Liver (tissue), 9 donors: Measurements from ENCODE around the gene SUPT4H1. TPM values are rescaled to one million over a fixed set of nuclear protein-coding genes. Genes with fewer than 3 reads are reported as not detected.

ENCODE experiments used
- DNase-seq: peaks from one replicate; pipeline ENCODE4 v3.0.0-alpha.2; 2017; ENCODE audit warnings: low spot score
- H3K27ac ChIP-seq, 2 donors: one replicate each; pipeline ENCODE4 v1.7.0; 2013; ENCODE audit warnings: inconsistent platforms in 2 of 2, low read length in 2 of 2, control low read depth in 1 of 2, low read depth in 1 of 2, mild to moderate bottlenecking in 1 of 2
- H3K27me3 ChIP-seq, 4 donors: one replicate each; pipeline versions ENCODE4 v1.6.1 to v1.7.0; 2013; ENCODE audit warnings: low read length in 3 of 4, inconsistent platforms in 1 of 4, mild to moderate bottlenecking in 1 of 4, moderate library complexity in 1 of 4; ENCODE audit not compliant: control insufficient read depth in 4 of 4, insufficient read depth in 4 of 4
- H3K36me3 ChIP-seq, 4 donors: one replicate each; pipeline versions ENCODE4 v1.6.1 to v1.7.0; 2013; ENCODE audit warnings: low read length in 3 of 4, mild to moderate bottlenecking in 3 of 4, low read depth in 1 of 4, moderate library complexity in 1 of 4; ENCODE audit not compliant: control insufficient read depth in 4 of 4, insufficient read depth in 3 of 4
- H3K4me1 ChIP-seq, 4 donors: one replicate each; pipeline versions ENCODE4 v1.6.1 to v1.7.0; 2013; ENCODE audit warnings: low read length in 3 of 4, mild to moderate bottlenecking in 3 of 4, moderate library complexity in 1 of 4; ENCODE audit not compliant: control insufficient read depth in 4 of 4, insufficient read depth in 4 of 4
- H3K4me3 ChIP-seq, 3 donors: one replicate each; pipeline versions ENCODE4 v1.6.1 to v1.7.0; 2013; ENCODE audit warnings: low read length in 3 of 3, control low read depth in 1 of 3, low read depth in 1 of 3, mild to moderate bottlenecking in 1 of 3
- H3K9ac ChIP-seq, 2 donors: one replicate each; pipeline ENCODE4 v1.7.0; 2013; ENCODE audit warnings: low read length in 2 of 2, mild to moderate bottlenecking in 2 of 2, moderate library complexity in 2 of 2, control low read depth in 1 of 2, low read depth in 1 of 2
- H3K9me3 ChIP-seq, 4 donors: one replicate each; pipeline versions ENCODE4 v1.6.1 to v1.7.0; 2013; ENCODE audit warnings: low read length in 3 of 4; ENCODE audit not compliant: control insufficient read depth in 4 of 4
- ATF3 ChIP-seq: IDR thresholded peaks from 2 replicates; pipeline ENCODE4 v1.6.1; 2016; ENCODE audit warnings: antibody characterized with exemption
- CTCF ChIP-seq: fragments of 150-350 bp; IDR thresholded peaks from 2 replicates; pipeline ENCODE4 v1.5.1; 2017; ENCODE audit warnings: improper control_type of control experiment, low read depth, low read length; ENCODE audit not compliant: missing input control
- EGR1 ChIP-seq, 2 donors: IDR thresholded peaks; 2 replicates each; pipeline ENCODE4 v1.6.1; 2016 to 2018; ENCODE audit warnings: antibody characterized with exemption in 2 of 2, low read depth in 2 of 2
- FOXA1 ChIP-seq: IDR thresholded peaks from 2 replicates; pipeline ENCODE4 v1.6.1; 2016; ENCODE audit warnings: antibody characterized with exemption
- FOXA2 ChIP-seq: IDR thresholded peaks from 2 replicates; pipeline ENCODE4 v1.6.1; 2016; ENCODE audit warnings: antibody characterized with exemption
- GABPA ChIP-seq, 2 donors: IDR thresholded peaks in 1 of 2; conservative IDR thresholded peaks in 1 of 2; 2 replicates each; pipeline ENCODE4 v1.6.1; 2016; ENCODE audit warnings: antibody characterized with exemption in 2 of 2, mild to moderate bottlenecking in 1 of 2, moderate library complexity in 1 of 2
- HNF4A ChIP-seq, 2 donors: conservative IDR thresholded peaks; 2 replicates each; pipeline ENCODE4 v1.6.1; 2016; ENCODE audit warnings: antibody characterized with exemption in 2 of 2, mild to moderate bottlenecking in 2 of 2
- HNF4G ChIP-seq: IDR thresholded peaks from 2 replicates; pipeline ENCODE4 v1.6.1; 2016; ENCODE audit warnings: antibody characterized with exemption
- JUND ChIP-seq, 2 donors: IDR thresholded peaks; 2 replicates each; pipeline ENCODE4 v1.6.1; 2016; ENCODE audit warnings: antibody characterized with exemption in 2 of 2
- MAX ChIP-seq: IDR thresholded peaks from 2 replicates; pipeline ENCODE4 v1.6.1; 2016; ENCODE audit warnings: antibody characterized with exemption
- NR2F2 ChIP-seq: IDR thresholded peaks from 2 replicates; pipeline ENCODE4 v1.6.1; 2016; ENCODE audit warnings: antibody characterized with exemption
- RAD21 ChIP-seq, 2 donors: IDR thresholded peaks; 2 replicates each; pipeline ENCODE4 v1.6.1; 2016; ENCODE audit warnings: antibody characterized with exemption in 2 of 2, mild to moderate bottlenecking in 2 of 2
- REST ChIP-seq: IDR thresholded peaks from 2 replicates; pipeline ENCODE4 v1.6.1; 2016; ENCODE audit warnings: antibody characterized with exemption, mild to moderate bottlenecking
- RXRA ChIP-seq, 2 donors: IDR thresholded peaks; 2 replicates each; pipeline ENCODE4 v1.6.1; 2017 to 2018; ENCODE audit warnings: antibody characterized with exemption in 2 of 2, mild to moderate bottlenecking in 1 of 2
- SP1 ChIP-seq: IDR thresholded peaks from 2 replicates; pipeline ENCODE4 v1.6.1; 2018; ENCODE audit warnings: antibody characterized with exemption, mild to moderate bottlenecking
- TAF1 ChIP-seq: conservative IDR thresholded peaks from 2 replicates; pipeline ENCODE4 v1.6.1; 2016; ENCODE audit warnings: antibody characterized with exemption, mild to moderate bottlenecking
- YY1 ChIP-seq: IDR thresholded peaks from 2 replicates; pipeline ENCODE4 v1.6.1; 2016; ENCODE audit warnings: antibody characterized with exemption, mild to moderate bottlenecking
- ZBTB33 ChIP-seq: IDR thresholded peaks from 2 replicates; pipeline ENCODE4 v1.6.1; 2016; ENCODE audit warnings: antibody characterized with exemption
- WGBS: extraction: QIAGEN DNeasy Blood & Tissue Kit; methylation state at CpG from one replicate; pipeline ENCODE4 v1.1.7; 2013; 5-methylcytosine and 5-hydroxymethylcytosine counted together
- polyA plus RNA-seq, 2 donors: library from polyadenylated mRNA; stranded (reverse) in 1 of 2; unstranded in 1 of 2; fragments of 200-250 nt in 1 of 2; fragments of >200 nt in 1 of 2; fragmentation: Nextera tagmentation in 1 of 2; extraction: Ambion mirVana in 1 of 2; gene quantifications; one replicate each; pipeline versions ENCODE4 v1.2.1 to v1.2.3, GENCODE V29; 2013 to 2015
- total RNA-seq, 2 donors: library from RNA; depleted of rRNA; stranded (reverse); fragments of >200 nt; gene quantifications; one replicate each; pipeline ENCODE4 v1.2.3, GENCODE V29; 2014
- donor health status: healthy.
- donor health status: healthy.
- donor health status: healthy.
- donor health status: healthy.
- donor health status: healthy.

SUPT4H1 gene
- total and polyA plus RNA-seq, 4 donors = 23.3 to 59.1 (median 40.4) TPM

- no peaks in the 10 kb centered on the region for H3K36me3 ChIP-seq
- TF ChIP-seq REST (no peak), EGR1 (IDR thresholded peaks at IDR 0.05; ENCODE audit: low read depth in 2 of 2) (no peak), GABPA (IDR thresholded peaks at IDR 0.05 in 1 of 2, conservative IDR thresholded peaks at IDR 0.05 in 1 of 2) (no peak), FOXA2 (no peak), MAX (no peak), RAD21 (IDR thresholded peaks at IDR 0.05) (no peak), SP1 (no peak), JUND (IDR thresholded peaks at IDR 0.05) (no peak), RXRA (IDR thresholded peaks at IDR 0.05) (no peak), HNF4G (no peak), NR2F2 (no peak), YY1 (no peak), FOXA1 (no peak), HNF4A (conservative IDR thresholded peaks at IDR 0.05) (no peak), CTCF (no peak), ATF3 (no peak), ZBTB33 (no peak), TAF1 (no peak)
- H3K27me3 ChIP-seq = no peaks in the 10 kb centered on the region
- no peaks in the 10 kb centered on the region for H3K9me3 ChIP-seq
- H3K4me1 ChIP-seq = peaks cover 17 to 70% (median 60%) of the 10 kb centered on the region in 4 donors
- no peak overlapping the region for H3K9ac ChIP-seq
- H3K4me3 ChIP-seq = no peak overlapping the region
- peak overlapping the region; percentile 12 to 79 for H3K27ac ChIP-seq
- no peak for DNase-seq
- 72% methylated on average over 5 of the region's 5 CpGs for WGBS
Observed at GRCh38 chr17:58380207-58381123, 28.5 kb upstream of the SUPT4H1 start.
